ENCODE measurements around the gene LDLRAD3.

Gene LDLRAD3

DNA sequence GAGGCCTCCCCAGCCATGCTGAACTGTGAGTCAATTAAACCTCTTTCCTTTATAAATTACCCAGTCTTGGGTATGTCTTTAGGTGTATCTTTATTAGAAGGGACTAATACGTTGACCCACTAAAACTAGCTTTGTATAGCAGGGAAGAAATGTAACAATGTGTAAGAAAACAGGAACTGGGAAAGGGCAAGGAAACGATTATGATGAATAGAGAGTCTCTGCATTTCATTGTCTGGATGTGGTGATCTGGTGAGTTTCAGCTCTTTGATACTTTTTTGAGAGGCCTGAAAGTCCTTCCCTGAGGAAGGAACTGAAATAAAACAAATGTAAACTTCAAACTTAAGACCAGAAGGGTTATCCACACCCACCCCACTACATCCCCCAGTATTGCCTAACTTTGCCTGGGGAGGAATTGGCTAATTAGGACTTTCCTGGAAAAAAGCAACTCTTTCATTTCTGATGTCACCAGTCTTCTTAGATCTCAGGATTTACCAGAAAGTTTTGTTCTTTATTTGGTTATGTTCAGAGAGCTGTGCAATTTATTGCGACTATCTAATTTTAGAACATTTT, 119.0 kb downstream of the LDLRAD3 start:
- TF ChIP-seq GLIS3 (CRISPR knock-in tag; IDR thresholded peaks at IDR 0.05): no peak
- TF ChIP-seq, protein P1, sequence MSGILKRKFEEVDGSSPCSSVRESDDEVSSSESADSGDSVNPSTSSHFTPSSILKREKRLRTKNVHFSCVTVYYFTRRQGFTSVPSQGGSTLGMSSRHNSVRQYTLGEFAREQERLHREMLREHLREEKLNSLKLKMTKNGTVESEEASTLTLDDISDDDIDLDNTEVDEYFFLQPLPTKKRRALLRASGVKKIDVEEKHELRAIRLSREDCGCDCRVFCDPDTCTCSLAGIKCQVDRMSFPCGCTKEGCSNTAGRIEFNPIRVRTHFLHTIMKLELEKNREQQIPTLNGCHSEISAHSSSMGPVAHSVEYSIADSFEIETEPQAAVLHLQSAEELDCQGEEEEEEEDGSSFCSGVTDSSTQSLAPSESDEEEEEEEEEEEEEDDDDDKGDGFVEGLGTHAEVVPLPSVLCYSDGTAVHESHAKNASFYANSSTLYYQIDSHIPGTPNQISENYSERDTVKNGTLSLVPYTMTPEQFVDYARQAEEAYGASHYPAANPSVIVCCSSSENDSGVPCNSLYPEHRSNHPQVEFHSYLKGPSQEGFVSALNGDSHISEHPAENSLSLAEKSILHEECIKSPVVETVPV (CRISPR knock-in tag; IDR thresholded peaks at IDR 0.05): no peak
- TF ChIP-seq, protein P2, sequence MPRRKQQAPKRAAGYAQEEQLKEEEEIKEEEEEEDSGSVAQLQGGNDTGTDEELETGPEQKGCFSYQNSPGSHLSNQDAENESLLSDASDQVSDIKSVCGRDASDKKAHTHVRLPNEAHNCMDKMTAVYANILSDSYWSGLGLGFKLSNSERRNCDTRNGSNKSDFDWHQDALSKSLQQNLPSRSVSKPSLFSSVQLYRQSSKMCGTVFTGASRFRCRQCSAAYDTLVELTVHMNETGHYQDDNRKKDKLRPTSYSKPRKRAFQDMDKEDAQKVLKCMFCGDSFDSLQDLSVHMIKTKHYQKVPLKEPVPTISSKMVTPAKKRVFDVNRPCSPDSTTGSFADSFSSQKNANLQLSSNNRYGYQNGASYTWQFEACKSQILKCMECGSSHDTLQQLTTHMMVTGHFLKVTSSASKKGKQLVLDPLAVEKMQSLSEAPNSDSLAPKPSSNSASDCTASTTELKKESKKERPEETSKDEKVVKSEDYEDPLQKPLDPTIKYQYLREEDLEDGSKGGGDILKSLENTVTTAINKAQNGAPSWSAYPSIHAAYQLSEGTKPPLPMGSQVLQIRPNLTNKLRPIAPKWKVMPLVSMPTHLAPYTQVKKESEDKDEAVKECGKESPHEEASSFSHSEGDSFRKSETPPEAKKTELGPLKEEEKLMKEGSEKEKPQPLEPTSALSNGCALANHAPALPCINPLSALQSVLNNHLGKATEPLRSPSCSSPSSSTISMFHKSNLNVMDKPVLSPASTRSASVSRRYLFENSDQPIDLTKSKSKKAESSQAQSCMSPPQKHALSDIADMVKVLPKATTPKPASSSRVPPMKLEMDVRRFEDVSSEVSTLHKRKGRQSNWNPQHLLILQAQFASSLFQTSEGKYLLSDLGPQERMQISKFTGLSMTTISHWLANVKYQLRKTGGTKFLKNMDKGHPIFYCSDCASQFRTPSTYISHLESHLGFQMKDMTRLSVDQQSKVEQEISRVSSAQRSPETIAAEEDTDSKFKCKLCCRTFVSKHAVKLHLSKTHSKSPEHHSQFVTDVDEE (CRISPR knock-in tag; IDR thresholded peaks at IDR 0.05): no peak
- no peak for TF ChIP-seq TCF4 (CRISPR knock-in tag; IDR thresholded peaks at IDR 0.05; ENCODE audit: borderline replicate concordance)
- TF ChIP-seq ZFP3 (CRISPR knock-in tag; IDR thresholded peaks at IDR 0.05): no peak
- no peak for TF ChIP-seq ZFP30 (CRISPR knock-in tag; IDR thresholded peaks at IDR 0.05)
- TF ChIP-seq ZC3H10 (CRISPR knock-in tag; IDR thresholded peaks at IDR 0.05): no peak
- TF ChIP-seq, protein P3, sequence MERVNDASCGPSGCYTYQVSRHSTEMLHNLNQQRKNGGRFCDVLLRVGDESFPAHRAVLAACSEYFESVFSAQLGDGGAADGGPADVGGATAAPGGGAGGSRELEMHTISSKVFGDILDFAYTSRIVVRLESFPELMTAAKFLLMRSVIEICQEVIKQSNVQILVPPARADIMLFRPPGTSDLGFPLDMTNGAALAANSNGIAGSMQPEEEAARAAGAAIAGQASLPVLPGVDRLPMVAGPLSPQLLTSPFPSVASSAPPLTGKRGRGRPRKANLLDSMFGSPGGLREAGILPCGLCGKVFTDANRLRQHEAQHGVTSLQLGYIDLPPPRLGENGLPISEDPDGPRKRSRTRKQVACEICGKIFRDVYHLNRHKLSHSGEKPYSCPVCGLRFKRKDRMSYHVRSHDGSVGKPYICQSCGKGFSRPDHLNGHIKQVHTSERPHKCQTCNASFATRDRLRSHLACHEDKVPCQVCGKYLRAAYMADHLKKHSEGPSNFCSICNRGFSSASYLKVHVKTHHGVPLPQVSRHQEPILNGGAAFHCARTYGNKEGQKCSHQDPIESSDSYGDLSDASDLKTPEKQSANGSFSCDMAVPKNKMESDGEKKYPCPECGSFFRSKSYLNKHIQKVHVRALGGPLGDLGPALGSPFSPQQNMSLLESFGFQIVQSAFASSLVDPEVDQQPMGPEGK (CRISPR knock-in tag; IDR thresholded peaks at IDR 0.05; ENCODE audit: borderline replicate concordance): no peak
- TF ChIP-seq ZNF8 (CRISPR knock-in tag; IDR thresholded peaks at IDR 0.05): no peak
- TF ChIP-seq RARB (CRISPR knock-in tag; IDR thresholded peaks at IDR 0.05): no peak
- no peak for TF ChIP-seq CSDC2 (CRISPR knock-in tag; IDR thresholded peaks at IDR 0.05)
- no peak for TF ChIP-seq SNAI2 (CRISPR knock-in tag; IDR thresholded peaks at IDR 0.05)
- no peak for TF ChIP-seq ARNTL (CRISPR knock-in tag; IDR thresholded peaks at IDR 0.05; ENCODE audit: borderline replicate concordance, low read depth)
- TF ChIP-seq BACH2 (CRISPR knock-in tag; IDR thresholded peaks at IDR 0.05; ENCODE audit: borderline replicate concordance): no peak
- no peak for TF ChIP-seq PPARA (CRISPR knock-in tag; IDR thresholded peaks at IDR 0.05; ENCODE audit: borderline replicate concordance)
- no peak for TF ChIP-seq TOX (CRISPR knock-in tag; IDR thresholded peaks at IDR 0.05; ENCODE audit: borderline replicate concordance)
- ATAC-seq: no peak

DNA sequence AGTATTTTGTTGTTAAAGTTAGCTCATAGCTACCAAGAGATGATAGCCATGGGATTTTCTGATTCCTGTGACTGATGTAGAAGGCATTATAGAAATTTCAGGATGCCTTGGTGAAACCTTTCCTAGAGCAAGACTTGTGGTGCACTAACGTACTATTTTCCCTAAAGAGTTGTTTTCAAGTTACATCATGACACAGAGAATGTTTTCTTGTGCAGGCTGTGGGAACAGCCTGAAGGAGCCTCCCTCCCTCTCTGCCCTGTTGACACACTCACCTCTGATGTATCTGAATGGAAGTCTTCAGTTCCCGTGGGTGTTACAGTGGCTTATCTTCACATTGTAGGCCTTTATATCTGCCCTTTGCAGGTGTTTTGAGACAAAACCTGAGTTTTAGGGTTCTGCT, 121.6 kb downstream of the LDLRAD3 start:
- TF ChIP-seq ZNF70 (CRISPR knock-in tag; IDR thresholded peaks at IDR 0.05) (no peak), ZNF8 (CRISPR knock-in tag; IDR thresholded peaks at IDR 0.05) (no peak), BACH2 (CRISPR knock-in tag; IDR thresholded peaks at IDR 0.05; ENCODE audit: borderline replicate concordance) (no peak), RARB (CRISPR knock-in tag; IDR thresholded peaks at IDR 0.05) (no peak), PPARA (CRISPR knock-in tag; IDR thresholded peaks at IDR 0.05; ENCODE audit: borderline replicate concordance) (no peak), ESRRG (CRISPR knock-in tag; IDR thresholded peaks at IDR 0.05) (no peak), CSDC2 (CRISPR knock-in tag; IDR thresholded peaks at IDR 0.05) (no peak), ISL1 (CRISPR knock-in tag; IDR thresholded peaks at IDR 0.05) (no peak), TCF4 (CRISPR knock-in tag; IDR thresholded peaks at IDR 0.05; ENCODE audit: borderline replicate concordance) (no peak), ZFP30 (CRISPR knock-in tag; IDR thresholded peaks at IDR 0.05) (no peak), GLIS3 (CRISPR knock-in tag; IDR thresholded peaks at IDR 0.05) (no peak), ZC3H10 (CRISPR knock-in tag; IDR thresholded peaks at IDR 0.05) (no peak), ZFP3 (CRISPR knock-in tag; IDR thresholded peaks at IDR 0.05) (no peak), TOX (CRISPR knock-in tag; IDR thresholded peaks at IDR 0.05; ENCODE audit: borderline replicate concordance) (no peak), ARNTL (CRISPR knock-in tag; IDR thresholded peaks at IDR 0.05; ENCODE audit: borderline replicate concordance, low read depth) (no peak)
- TF ChIP-seq, protein P1 (CRISPR knock-in tag; IDR thresholded peaks at IDR 0.05): no peak
- TF ChIP-seq, protein P3 (CRISPR knock-in tag; IDR thresholded peaks at IDR 0.05; ENCODE audit: borderline replicate concordance): no peak
- TF ChIP-seq, protein P2 (CRISPR knock-in tag; IDR thresholded peaks at IDR 0.05): no peak
- TF ChIP-seq, protein P4, sequence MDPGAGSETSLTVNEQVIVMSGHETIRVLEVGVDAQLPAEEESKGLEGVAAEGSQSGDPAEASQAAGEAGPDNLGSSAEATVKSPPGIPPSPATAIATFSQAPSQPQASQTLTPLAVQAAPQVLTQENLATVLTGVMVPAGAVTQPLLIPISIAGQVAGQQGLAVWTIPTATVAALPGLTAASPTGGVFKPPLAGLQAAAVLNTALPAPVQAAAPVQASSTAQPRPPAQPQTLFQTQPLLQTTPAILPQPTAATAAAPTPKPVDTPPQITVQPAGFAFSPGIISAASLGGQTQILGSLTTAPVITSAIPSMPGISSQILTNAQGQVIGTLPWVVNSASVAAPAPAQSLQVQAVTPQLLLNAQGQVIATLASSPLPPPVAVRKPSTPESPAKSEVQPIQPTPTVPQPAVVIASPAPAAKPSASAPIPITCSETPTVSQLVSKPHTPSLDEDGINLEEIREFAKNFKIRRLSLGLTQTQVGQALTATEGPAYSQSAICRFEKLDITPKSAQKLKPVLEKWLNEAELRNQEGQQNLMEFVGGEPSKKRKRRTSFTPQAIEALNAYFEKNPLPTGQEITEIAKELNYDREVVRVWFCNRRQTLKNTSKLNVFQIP (CRISPR knock-in tag; IDR thresholded peaks at IDR 0.05; ENCODE audit: borderline replicate concordance, low read depth): no peak
- TF ChIP-seq, protein P5, sequence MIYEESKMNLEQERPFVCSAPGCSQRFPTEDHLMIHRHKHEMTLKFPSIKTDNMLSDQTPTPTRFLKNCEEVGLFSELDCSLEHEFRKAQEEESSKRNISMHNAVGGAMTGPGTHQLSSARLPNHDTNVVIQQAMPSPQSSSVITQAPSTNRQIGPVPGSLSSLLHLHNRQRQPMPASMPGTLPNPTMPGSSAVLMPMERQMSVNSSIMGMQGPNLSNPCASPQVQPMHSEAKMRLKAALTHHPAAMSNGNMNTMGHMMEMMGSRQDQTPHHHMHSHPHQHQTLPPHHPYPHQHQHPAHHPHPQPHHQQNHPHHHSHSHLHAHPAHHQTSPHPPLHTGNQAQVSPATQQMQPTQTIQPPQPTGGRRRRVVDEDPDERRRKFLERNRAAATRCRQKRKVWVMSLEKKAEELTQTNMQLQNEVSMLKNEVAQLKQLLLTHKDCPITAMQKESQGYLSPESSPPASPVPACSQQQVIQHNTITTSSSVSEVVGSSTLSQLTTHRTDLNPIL (CRISPR knock-in tag; IDR thresholded peaks at IDR 0.05; ENCODE audit: low read depth): no peak
- no peak for ATAC-seq

Data from SK-N-SH treated with all-trans-retinoic acid at 6 μM for 48 hours (cell line).